PFSK-1 (cell line): ENCODE results near the gene TRIM9.

ENCODE experiments used
- SIN3A ChIP-seq: IDR thresholded peaks from 2 replicates; pipeline ENCODE4 v1.6.1; 2012; ENCODE audit warnings: mild to moderate bottlenecking, low read length, moderate library complexity, borderline replicate concordance; ENCODE audit not compliant: insufficient read depth
- TAF1 ChIP-seq: IDR thresholded peaks from 2 replicates; pipeline ENCODE4 v1.6.1; 2012; ENCODE audit warnings: low read length, control low read depth, borderline replicate concordance; ENCODE audit not compliant: insufficient read depth

DNA sequence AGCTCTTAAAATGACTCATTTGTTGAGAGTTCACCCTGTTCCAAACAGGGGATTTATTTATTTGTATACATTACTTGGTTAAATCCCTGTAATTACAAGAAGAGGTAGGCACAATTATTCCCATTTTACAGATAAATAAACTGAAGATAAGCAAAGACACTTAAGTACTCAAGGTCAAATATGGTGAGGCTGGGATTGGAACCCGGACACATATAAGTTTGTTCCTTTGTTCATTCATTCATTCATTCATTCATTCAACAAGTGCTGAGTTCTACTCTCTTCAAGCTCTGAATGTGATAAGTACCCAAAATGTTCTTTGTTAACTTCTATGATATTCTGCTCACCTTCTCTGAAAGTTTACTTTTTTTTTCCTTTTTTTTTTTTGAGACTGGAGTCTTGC is 2.4 kb upstream of the TRIM9 start:
- no peak for TF ChIP-seq TAF1
- no peak for TF ChIP-seq SIN3A
